Astrocyte (in vitro differentiated cells and primary cell): Measurements from ENCODE around the gene AP2M1. TPM values are rescaled to one million over a fixed set of nuclear protein-coding genes. Genes with fewer than 3 reads are reported as not detected.

Experiments used
- DNase-seq: peaks from one replicate; pipeline ENCODE4 v3.0.0-alpha.2; 2010; ENCODE audit warnings: low read depth
- FAIRE-seq: peaks from 2 replicates; lab custom pipeline; 2011; peaks lifted over from hg19 to GRCh38; lab: Jason Lieb, UNC
- H2AFZ ChIP-seq: 2 replicates; pipeline ENCODE4 v1.6.0; 2012; ENCODE audit warnings: low read depth, low read length, inconsistent platforms
- H3K27ac ChIP-seq: 2 replicates; pipeline ENCODE4 v1.5.1; 2011; ENCODE audit warnings: low read depth, low read length, inconsistent platforms
- H3K27me3 ChIP-seq: 2 replicates; pipeline ENCODE4 v1.6.0; 2011; ENCODE audit warnings: low read length, inconsistent platforms; ENCODE audit not compliant: insufficient read depth
- H3K36me3 ChIP-seq: 2 replicates; pipeline ENCODE4 v1.5.1; 2011; ENCODE audit warnings: low read length, inconsistent platforms; ENCODE audit not compliant: insufficient read depth
- H3K4me1 ChIP-seq: 2 replicates; pipeline ENCODE4 v1.5.1; 2011; ENCODE audit warnings: low read length, inconsistent platforms; ENCODE audit not compliant: insufficient read depth
- H3K4me2 ChIP-seq: 2 replicates; pipeline ENCODE4 v1.6.0; 2012; ENCODE audit warnings: low read length, inconsistent platforms
- H3K4me3 ChIP-seq: 2 replicates; pipeline ENCODE4 v1.5.1; 2011; ENCODE audit warnings: low read depth, mild to moderate bottlenecking, low read length, inconsistent platforms; ENCODE audit not compliant: insufficient read depth
- H3K79me2 ChIP-seq: 2 replicates; pipeline ENCODE4 v1.6.0; 2012; ENCODE audit warnings: mild to moderate bottlenecking, low read length, inconsistent platforms; ENCODE audit not compliant: insufficient read depth
- H3K9ac ChIP-seq: 2 replicates; pipeline ENCODE4 v1.6.0; 2012; ENCODE audit warnings: mild to moderate bottlenecking, low read length, inconsistent platforms
- H3K9me3 ChIP-seq: 2 replicates; pipeline ENCODE4 v1.5.1; 2012; ENCODE audit warnings: low read depth, mild to moderate bottlenecking, low read length, inconsistent platforms; ENCODE audit not compliant: insufficient read depth
- H4K20me1 ChIP-seq: 2 replicates; pipeline ENCODE4 v1.6.0; 2012; ENCODE audit warnings: low read length, inconsistent platforms; ENCODE audit not compliant: insufficient read depth
- H3K27ac Mint-ChIP-seq: one replicate; pipeline ENCODE4 v1.8.0; 2021; ENCODE audit warnings: mild to moderate bottlenecking, mixed read lengths; ENCODE audit not compliant: unreplicated experiment
- H3K27me3 Mint-ChIP-seq: one replicate; pipeline ENCODE4 v1.8.0; 2021; ENCODE audit warnings: low read depth, mixed read lengths; ENCODE audit not compliant: unreplicated experiment
- H3K36me3 Mint-ChIP-seq: one replicate; pipeline ENCODE4 v1.8.0; 2021; ENCODE audit warnings: low read depth, mixed read lengths; ENCODE audit not compliant: unreplicated experiment
- H3K4me1 Mint-ChIP-seq: one replicate; pipeline ENCODE4 v1.8.0; 2021; ENCODE audit warnings: low read depth, mixed read lengths; ENCODE audit not compliant: unreplicated experiment
- H3K4me3 Mint-ChIP-seq: one replicate; pipeline ENCODE4 v1.8.0; 2021; ENCODE audit warnings: mild to moderate bottlenecking, moderate library complexity, mixed read lengths; ENCODE audit not compliant: unreplicated experiment
- H3K9me3 Mint-ChIP-seq: one replicate; pipeline ENCODE4 v1.8.0; 2021; ENCODE audit warnings: mild to moderate bottlenecking, mixed read lengths; ENCODE audit not compliant: unreplicated experiment
- CTCF ChIP-seq: IDR thresholded peaks from 2 replicates; pipeline ENCODE4 v1.5.1; 2011; ENCODE audit warnings: low read depth, mild to moderate bottlenecking, inconsistent platforms, low read length, moderate library complexity; ENCODE audit not compliant: insufficient read depth
- EZH2 ChIP-seq: IDR thresholded peaks from 2 replicates; pipeline ENCODE4 v1.6.1; 2012; ENCODE audit warnings: mild to moderate bottlenecking, low read length, inconsistent platforms; ENCODE audit not compliant: insufficient read depth
- total RNA-seq: library from RNA; stranded (reverse); gene quantifications from 2 replicates; pipeline ENCODE4 v1.2.1, GENCODE V29; 2021

AP2M1 gene
- total RNA-seq, 1 donor from 2014 or later, result 603 TPM

- peaks cover 45% of the 10 kb centered on the region for H3K79me2 ChIP-seq
- DNase-seq (no peak), FAIRE-seq (no peak)
- peaks cover 36% of the 10 kb centered on the region for H3K36me3 ChIP-seq
- peaks cover 8% of the 10 kb centered on the region for H3K4me1 ChIP-seq
- Mint-ChIP-seq H3K4me3 (no peak overlapping the region), H3K4me1 (peaks cover 14% of the 10 kb centered on the region), H3K27ac (no peak overlapping the region), H3K9me3 (no peaks in the 10 kb centered on the region), H3K27me3 (no peaks in the 10 kb centered on the region), H3K36me3 (peaks cover 19% of the 10 kb centered on the region)
- H2AFZ ChIP-seq, result no peak overlapping the region
- no peak overlapping the region for H3K27ac ChIP-seq
- H3K9ac ChIP-seq, result no peak overlapping the region
- H3K27me3 ChIP-seq, result no peaks in the 10 kb centered on the region
- peaks cover 26% of the 10 kb centered on the region for H4K20me1 ChIP-seq
- H3K4me3 ChIP-seq, result no peak overlapping the region
- no peak overlapping the region for H3K4me2 ChIP-seq
- TF ChIP-seq CTCF (no peak), EZH2 (no peak)
- no peaks in the 10 kb centered on the region for H3K9me3 ChIP-seq
Observed at GRCh38 chr3:184140436-184140835, 34.2 kb upstream of the AP2M1 start.

DNA sequence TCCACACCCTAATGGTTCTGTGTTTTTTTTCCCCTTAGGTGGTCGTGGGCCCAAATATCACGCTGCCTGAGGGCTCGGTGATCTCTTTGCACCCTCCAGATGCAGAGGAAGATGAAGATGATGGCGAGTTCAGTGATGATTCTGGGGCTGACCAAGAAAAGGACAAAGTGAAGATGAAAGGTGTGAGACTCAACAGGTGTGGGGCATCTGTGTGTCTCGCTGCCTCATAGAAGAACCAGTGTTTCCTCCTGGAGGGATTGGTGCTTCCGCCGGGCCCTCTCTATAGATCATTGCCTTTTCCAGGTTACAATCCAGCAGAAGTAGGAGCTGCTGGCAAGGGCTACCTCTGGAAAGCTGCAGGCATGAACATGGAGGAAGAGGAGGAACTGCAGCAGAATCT lies 32.5 kb upstream of the AP2M1 start:
- Histone ChIP-seq H3K9me3 (no peaks in the 10 kb centered on the region), H3K27me3 (no peaks in the 10 kb centered on the region), H4K20me1 (peaks cover 16% of the 10 kb centered on the region), H3K4me3 (no peak overlapping the region), H3K27ac (no peak overlapping the region), H3K36me3 (peaks cover 38% of the 10 kb centered on the region), H2AFZ (no peak overlapping the region), H3K4me1 (no peaks in the 10 kb centered on the region), H3K4me2 (no peak overlapping the region), H3K9ac (no peak overlapping the region), H3K79me2 (peaks cover 28% of the 10 kb centered on the region)
- Mint-ChIP-seq H3K36me3 (peaks cover 19% of the 10 kb centered on the region), H3K4me3 (peak overlapping the region; percentile 20), H3K9me3 (no peaks in the 10 kb centered on the region), H3K27ac (peak overlapping the region; percentile 3), H3K4me1 (peaks cover 6% of the 10 kb centered on the region), H3K27me3 (no peaks in the 10 kb centered on the region)
- no peak for FAIRE-seq
- no peak for DNase-seq
- TF ChIP-seq CTCF, result no peak
- no peak for TF ChIP-seq EZH2

DNA sequence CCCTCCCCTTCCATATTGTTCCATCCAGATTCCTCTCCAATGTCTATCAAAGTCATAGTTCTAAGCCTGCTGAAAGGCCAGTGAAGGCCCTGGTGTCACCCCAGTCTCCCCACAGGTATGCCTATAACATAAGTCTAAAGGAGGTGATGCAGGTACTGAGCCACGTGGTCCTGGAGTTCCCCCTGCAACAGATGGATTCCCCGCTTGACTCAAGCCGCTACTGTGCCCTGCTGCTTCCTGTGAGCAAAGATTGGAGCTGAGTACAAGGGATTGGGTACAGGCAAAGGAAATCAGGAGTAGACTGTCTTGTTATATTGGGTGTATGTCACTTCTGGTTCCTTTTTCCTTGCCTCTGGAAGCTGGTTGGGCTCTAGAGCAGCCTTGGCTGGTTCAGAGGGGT lies 31.3 kb upstream of the AP2M1 start:
- no peak for TF ChIP-seq CTCF
- no peak for TF ChIP-seq EZH2
- DNase-seq (no peak), FAIRE-seq (no peak)
- H3K4me3 Mint-ChIP-seq, result no peak overlapping the region
- H3K27ac Mint-ChIP-seq, result no peak overlapping the region
- H3K36me3 ChIP-seq, result peaks cover 33% of the 10 kb centered on the region
- H3K4me1 ChIP-seq, result no peaks in the 10 kb centered on the region
- peaks cover 17% of the 10 kb centered on the region for H3K79me2 ChIP-seq
- peaks cover 6% of the 10 kb centered on the region for H3K4me1 Mint-ChIP-seq
- peaks cover 11% of the 10 kb centered on the region for H4K20me1 ChIP-seq
- no peak overlapping the region for H3K27ac ChIP-seq
- H3K9ac ChIP-seq, result no peak overlapping the region
- H3K36me3 Mint-ChIP-seq, result peaks cover 19% of the 10 kb centered on the region
- H3K9me3 ChIP-seq, result no peaks in the 10 kb centered on the region
- H2AFZ ChIP-seq, result no peak overlapping the region
- no peaks in the 10 kb centered on the region for H3K9me3 Mint-ChIP-seq
- H3K4me3 ChIP-seq, result no peak overlapping the region
- H3K4me2 ChIP-seq, result no peak overlapping the region
- H3K27me3 Mint-ChIP-seq, result no peaks in the 10 kb centered on the region
- H3K27me3 ChIP-seq, result no peaks in the 10 kb centered on the region
